K562 (cell line): Measurements from ENCODE around the gene PARD3. TPM values are rescaled to one million over a fixed set of nuclear protein-coding genes. Genes with fewer than 3 reads are reported as not detected.

ENCODE experiments used
- ATAC-seq: fragments of 200-7000 bp; cut with Tn5 transposase; 3 replicates; pipeline ENCODE4 v1.9.1; 2020; ENCODE audit warnings: moderate library complexity
- BruUV-seq: library from RNA; stranded (reverse); fragments of 400-500 nt; replicated peaks from 2 replicates; lab custom pipeline; 2021; lab: Mats Ljungman, UMichigan
- CTCF ChIA-PET: fragments of 300-600 bp; formaldehyde crosslinking; extraction: SDS; loops from one replicate; lab custom pipeline; 2021; ENCODE audit warnings: low intra/inter-chr PET ratio; lab: Yijun Ruan, JAX
- POLR2A ChIA-PET: fragments of 300-600, 350-650 bp; sonication (Branson Sonifier 250); formaldehyde crosslinking; extraction: SDS; loops from one replicate; lab custom pipeline; 2021; ENCODE audit warnings: antibody characterized with exemption, inconsistent platforms; lab: Yijun Ruan, JAX
- DNase-seq, 4 experiments: peaks; one replicate each; pipeline versions ENCODE4 v3.0.0 to v3.0.0-alpha.2; 2011 to 2018; ENCODE audit warnings: low spot score in 3 of 4, mixed read lengths in 3 of 4; ENCODE audit errors: extremely low read depth in 1 of 4
- FAIRE-seq: peaks from 2 replicates; lab custom pipeline; 2011; peaks lifted over from hg19 to GRCh38; lab: Jason Lieb, UNC
- H2AFZ ChIP-seq: 2 replicates; pipeline ENCODE4 v1.6.0; 2011; ENCODE audit warnings: low read depth, low read length, control low read depth, inconsistent platforms
- H3K27ac ChIP-seq: fragments of 200-600 bp; 3 replicates; pipeline ENCODE4 v1.8.0; 2011; ENCODE audit warnings: low read depth, mild to moderate bottlenecking, control low read depth, inconsistent platforms, low read length, moderate library complexity, mixed read lengths; ENCODE audit errors: extremely low read depth
- H3K27me3 ChIP-seq, 2 experiments: fragments of 300-600 bp in 1 of 2; 2 replicates in 1 of 2; 3 replicates in 1 of 2; pipeline versions ENCODE4 v1.6.0 to v1.8.0; 2011; ENCODE audit warnings: inconsistent platforms in 2 of 2, low read length in 2 of 2, mild to moderate bottlenecking in 1 of 2, mixed read lengths in 1 of 2, moderate library complexity in 1 of 2; ENCODE audit not compliant: control insufficient read depth in 2 of 2, insufficient read depth in 2 of 2
- H3K36me3 ChIP-seq: fragments of 300-600 bp; 3 replicates; pipeline ENCODE4 v1.8.0; 2011; ENCODE audit warnings: mild to moderate bottlenecking, low read length, inconsistent platforms; ENCODE audit not compliant: control insufficient read depth, insufficient read depth
- H3K4me1 ChIP-seq, 2 experiments: fragments of 200-600 bp in 1 of 2; replicated peaks in 1 of 2; 2 replicates in 1 of 2; 3 replicates in 1 of 2; pipeline versions ENCODE4 v1.5.1 to v1.8.0; 2011; ENCODE audit warnings: inconsistent platforms in 2 of 2, low read length in 2 of 2, mild to moderate bottlenecking in 1 of 2, mixed read lengths in 1 of 2, moderate library complexity in 1 of 2; ENCODE audit not compliant: control insufficient read depth in 2 of 2, insufficient read depth in 2 of 2
- H3K4me2 ChIP-seq: 2 replicates; pipeline ENCODE4 v1.6.1; 2011; ENCODE audit warnings: low read length, control low read depth, inconsistent platforms, mixed read lengths; ENCODE audit not compliant: insufficient read depth
- H3K4me3 ChIP-seq: fragments of 200-600 bp; sonication (generic), shearing (Covaris generic); 2 replicates; pipeline ENCODE4 v1.5.1; 2016; ENCODE audit warnings: control low read depth, inconsistent platforms
- H3K79me2 ChIP-seq: fragments of 200-600 bp; 3 replicates; pipeline ENCODE4 v1.8.0; 2011; ENCODE audit warnings: low read length, inconsistent platforms; ENCODE audit not compliant: control insufficient read depth, insufficient read depth
- H3K9ac ChIP-seq, 2 experiments: 2 replicates each; pipeline versions ENCODE4 v1.6.0 to v1.6.1; 2011; ENCODE audit warnings: low read depth in 2 of 2, low read length in 2 of 2, control low read depth in 1 of 2, inconsistent platforms in 1 of 2, mild to moderate bottlenecking in 1 of 2, mixed read lengths in 1 of 2; ENCODE audit not compliant: insufficient read depth in 1 of 2
- H3K9me1 ChIP-seq: one replicate; pipeline ENCODE4 v1.6.0; 2011; ENCODE audit warnings: inconsistent platforms, mild to moderate bottlenecking, low read length, moderate library complexity; ENCODE audit not compliant: control insufficient read depth, insufficient read depth
- H3K9me3 ChIP-seq: replicated peaks from 2 replicates; pipeline ENCODE4 v1.5.1; 2011; ENCODE audit warnings: low read depth, low read length, inconsistent platforms; ENCODE audit not compliant: control insufficient read depth, insufficient read depth
- H4K20me1 ChIP-seq: replicated peaks from 2 replicates; pipeline ENCODE4 v1.6.1; 2011; ENCODE audit warnings: low read length, inconsistent platforms, mixed read lengths; ENCODE audit not compliant: control insufficient read depth, insufficient read depth
- CEBPG ChIP-seq, 3 experiments: fragments of 200-800 bp in 1 of 3; sonication (Bioruptor generic) in 1 of 3; sonication (generic) in 1 of 3; formaldehyde crosslinking in 1 of 3; IDR thresholded peaks in 2 of 3; conservative IDR thresholded peaks in 1 of 3; 2 replicates each; pipeline versions ENCODE4 v1.6.1 to v1.8.0; 2016 to 2022; ENCODE audit warnings: missing compliant biosample characterization in 2 of 3, missing genetic modification characterization in 2 of 3, mild to moderate bottlenecking in 1 of 3, missing genetic modification reagents in 1 of 3
- ILK ChIP-seq: fragments of 450-650 bp; IDR thresholded peaks from 2 replicates; pipeline ENCODE4 v1.6.1; 2016; ENCODE audit warnings: missing genetic modification characterization, low read depth, mild to moderate bottlenecking, missing compliant biosample characterization, moderate library complexity, borderline replicate concordance
- TCF7L2 ChIP-seq: fragments of 150-350 bp; IDR thresholded peaks from 2 replicates; pipeline ENCODE4 v1.6.1; 2016; ENCODE audit warnings: low read depth, mild to moderate bottlenecking, low read length, moderate library complexity
- WGBS: fragments of 100-300 bp; shearing (Covaris generic); methylation state at CpG from one replicate; pipeline ENCODE4 v1.1.6; 2016; ENCODE audit warnings: low coverage, mixed read lengths; ENCODE audit not compliant: insufficient coverage; ENCODE audit errors: missing lambda C conversion rate; 5-methylcytosine and 5-hydroxymethylcytosine counted together
- in situ Hi-C: fragments of 300-500 bp; cut with MboI; formaldehyde crosslinking; loops from 4 replicates; pipeline ENCODE4 v1.15.0; 2018; ENCODE audit warnings: inconsistent platforms, mixed read lengths
- intact Hi-C: fragments of 100-400 bp; cut with micrococcal nuclease; formaldehyde crosslinking; loops from 2 replicates; pipeline ENCODE4 v1.14.2; 2022
- polyA plus RNA-seq, 8 experiments: library from polyadenylated mRNA; depleted of rRNA in 4 of 8; stranded (reverse) in 5 of 8; unstranded in 3 of 8; fragments of >200 nt; fragmentation: Nextera tagmentation in 2 of 8; fragmentation: Illumina TruSeq in 1 of 8; extraction: Ambion mirVana in 2 of 8; extraction: Trizol in 1 of 8; gene quantifications; 2 replicates each; pipeline versions ENCODE4 v1.2.1 to v1.2.3, GENCODE V29; 2011 to 2014; ENCODE audit warnings: inconsistent platforms in 1 of 8, missing spikeins in 1 of 8
- total RNA-seq, 7 experiments: library from RNA; depleted of rRNA in 6 of 7; stranded (reverse); fragments of >200 nt in 6 of 7; fragmentation: Illumina TruSeq in 2 of 7; extraction: Trizol in 2 of 7; gene quantifications; 2 replicates each; pipeline versions ENCODE4 v1.2.1 to v1.2.3, GENCODE V29; 2011 to 2021; ENCODE audit warnings: low replicate concordance in 1 of 7
- TF ChIP-seq, protein P1 (sequence below), 2 experiments: fragments of 450-650 bp; formaldehyde crosslinking in 1 of 2; IDR thresholded peaks; 2 replicates each; pipeline versions ENCODE4 v1.4.0 to v1.6.1; 2014 to 2020; ENCODE audit warnings: mild to moderate bottlenecking in 2 of 2, borderline replicate concordance in 1 of 2, low read depth in 1 of 2

Gene PARD3
- total and polyA plus RNA-seq, 9 of the 15 experiments (the other 6 are each of a cell fraction or from before 2014, with no cell fraction given) = 2.7 to 11.7 (median 7.7) TPM

DNA sequence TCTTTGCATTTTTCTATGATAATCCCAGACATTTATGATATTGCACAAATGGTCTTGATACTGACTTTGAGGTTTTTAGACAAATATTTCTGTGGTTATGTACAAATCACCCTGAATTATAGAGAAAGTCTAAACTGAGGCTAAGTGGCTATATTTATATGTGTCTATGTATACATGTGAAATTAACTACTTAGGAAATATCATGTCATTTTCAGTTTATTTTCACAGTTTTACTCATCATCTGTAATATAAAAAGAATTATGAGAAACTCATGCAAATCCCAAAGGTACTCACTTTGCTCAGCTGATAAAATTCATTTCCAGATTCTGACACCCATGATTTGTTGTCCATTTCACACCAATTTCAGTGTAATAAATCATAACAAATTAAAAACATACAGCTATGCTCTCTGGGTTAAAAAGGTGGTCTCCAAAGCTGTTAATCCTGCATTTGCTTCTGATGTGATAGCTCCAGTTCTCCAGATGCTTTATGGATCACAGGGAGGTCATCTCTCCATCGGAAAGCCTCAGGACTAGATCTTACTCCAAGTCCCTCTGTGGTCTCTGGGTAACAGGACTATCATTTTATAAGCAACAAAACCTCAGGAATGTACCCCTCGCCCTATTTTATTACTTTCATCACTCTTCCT, 673.9 kb downstream of the PARD3 start:
- in situ Hi-C loops = no loop called here
- ATAC-seq (no peak), DNase-seq (no peak), FAIRE-seq (no peak)
- 0% methylated on average over 2 of the region's 2 CpGs for WGBS
- Histone ChIP-seq H3K4me1 (no peaks in the 10 kb centered on the region), H3K79me2 (no peaks in the 10 kb centered on the region), H3K27me3 (peaks cover 0 to 4% of the 10 kb centered on the region in 2 experiments; a peak in 2 of 5 replicates), H3K36me3 (no peaks in the 10 kb centered on the region), H3K4me2 (no peak overlapping the region), H2AFZ (no peak overlapping the region), H4K20me1 (no peaks in the 10 kb centered on the region; the same call in 1 of the 2 replicates), H3K4me3 (no peak overlapping the region), H3K9me1 (no peaks in the 10 kb centered on the region), H3K9me3 (no peaks in the 10 kb centered on the region), H3K9ac (no peak overlapping the region), H3K27ac (no peak overlapping the region)
- TF ChIP-seq TCF7L2 (no peak), ILK (tag) (no peak)
- no TSS peak for BruUV-seq
- CTCF ChIA-PET = no interaction called here
- intact Hi-C loops = no loop called here
- POLR2A ChIA-PET = no interaction called here

DNA sequence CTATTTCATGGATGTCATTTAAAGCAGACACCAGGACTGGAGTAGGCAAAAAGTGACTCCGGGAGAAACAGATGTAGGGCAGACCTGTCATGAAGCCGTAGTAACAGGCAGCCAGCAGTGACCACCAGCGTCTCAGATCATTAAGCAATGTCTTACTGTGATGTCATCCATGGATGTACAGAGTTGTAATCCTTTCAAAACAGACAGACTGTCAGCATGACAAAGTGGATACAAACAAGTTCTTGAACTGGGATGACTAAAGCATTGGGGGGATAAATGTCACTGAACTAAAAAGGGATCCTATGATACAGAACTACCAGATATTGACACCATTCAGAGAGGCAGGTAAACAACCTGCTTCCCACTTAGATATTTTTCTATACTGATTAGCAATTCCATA, 675.5 kb downstream of the PARD3 start:
- Histone ChIP-seq H3K9me3 (no peaks in the 10 kb centered on the region), H3K9ac (no peak overlapping the region), H3K79me2 (no peaks in the 10 kb centered on the region), H3K27me3 (peaks cover 0 to 4% of the 10 kb centered on the region in 2 experiments; a peak in 2 of 5 replicates), H3K4me3 (no peak overlapping the region), H3K9me1 (no peaks in the 10 kb centered on the region), H3K36me3 (no peaks in the 10 kb centered on the region), H4K20me1 (no peaks in the 10 kb centered on the region; the same call in 1 of the 2 replicates), H3K4me1 (no peaks in the 10 kb centered on the region), H2AFZ (no peak overlapping the region), H3K4me2 (no peak overlapping the region), H3K27ac (no peak overlapping the region)
- in situ Hi-C loops (no loop called here), intact Hi-C loops (no loop called here)
- 0% methylated on average over 3 of the region's 3 CpGs for WGBS
- TF ChIP-seq, protein P1, sequence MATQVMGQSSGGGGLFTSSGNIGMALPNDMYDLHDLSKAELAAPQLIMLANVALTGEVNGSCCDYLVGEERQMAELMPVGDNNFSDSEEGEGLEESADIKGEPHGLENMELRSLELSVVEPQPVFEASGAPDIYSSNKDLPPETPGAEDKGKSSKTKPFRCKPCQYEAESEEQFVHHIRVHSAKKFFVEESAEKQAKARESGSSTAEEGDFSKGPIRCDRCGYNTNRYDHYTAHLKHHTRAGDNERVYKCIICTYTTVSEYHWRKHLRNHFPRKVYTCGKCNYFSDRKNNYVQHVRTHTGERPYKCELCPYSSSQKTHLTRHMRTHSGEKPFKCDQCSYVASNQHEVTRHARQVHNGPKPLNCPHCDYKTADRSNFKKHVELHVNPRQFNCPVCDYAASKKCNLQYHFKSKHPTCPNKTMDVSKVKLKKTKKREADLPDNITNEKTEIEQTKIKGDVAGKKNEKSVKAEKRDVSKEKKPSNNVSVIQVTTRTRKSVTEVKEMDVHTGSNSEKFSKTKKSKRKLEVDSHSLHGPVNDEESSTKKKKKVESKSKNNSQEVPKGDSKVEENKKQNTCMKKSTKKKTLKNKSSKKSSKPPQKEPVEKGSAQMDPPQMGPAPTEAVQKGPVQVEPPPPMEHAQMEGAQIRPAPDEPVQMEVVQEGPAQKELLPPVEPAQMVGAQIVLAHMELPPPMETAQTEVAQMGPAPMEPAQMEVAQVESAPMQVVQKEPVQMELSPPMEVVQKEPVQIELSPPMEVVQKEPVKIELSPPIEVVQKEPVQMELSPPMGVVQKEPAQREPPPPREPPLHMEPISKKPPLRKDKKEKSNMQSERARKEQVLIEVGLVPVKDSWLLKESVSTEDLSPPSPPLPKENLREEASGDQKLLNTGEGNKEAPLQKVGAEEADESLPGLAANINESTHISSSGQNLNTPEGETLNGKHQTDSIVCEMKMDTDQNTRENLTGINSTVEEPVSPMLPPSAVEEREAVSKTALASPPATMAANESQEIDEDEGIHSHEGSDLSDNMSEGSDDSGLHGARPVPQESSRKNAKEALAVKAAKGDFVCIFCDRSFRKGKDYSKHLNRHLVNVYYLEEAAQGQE (IDR thresholded peaks at IDR 0.05; ENCODE audit: borderline replicate concordance) = no peak
- TF ChIP-seq, protein P1 (CRISPR knock-in tag; IDR thresholded peaks at IDR 0.05; ENCODE audit: low read depth) = no peak
- TF ChIP-seq CEBPG (CRISPR knock-in tag; IDR thresholded peaks at IDR 0.05) (no peak), CEBPG (tag; conservative IDR thresholded peaks at IDR 0.05 in 1 of 2, IDR thresholded peaks at IDR 0.05 in 1 of 2) (0 out of 4 replicates have a peak, but pooled peaks of 1 of the 2 experiments have one; percentile 42)
- CTCF ChIA-PET = no interaction called here
- no TSS peak for BruUV-seq
- FAIRE-seq (no peak), ATAC-seq (no peak), DNase-seq (no peak)
- POLR2A ChIA-PET = no interaction called here
